Measurements from ENCODE around the gene TRMT11. TPM values are rescaled to one million over a fixed set of nuclear protein-coding genes. Genes with fewer than 3 reads are reported as not detected.
A peak's percentile ranks its signal among the peaks of the same experiment; 100 is the strongest.
"Not testable (repeated sequence)": the region's sequence is repeated elsewhere in the genome, so short reads cannot be mapped to it uniquely, and the experiment has no call there.

Gene TRMT11
- total RNA-seq, 1 experiment from 2014 or later: 28.3 TPM

GRCh38 chr6:125989631-125990030 is 3.3 kb downstream of the TRMT11 start:
- Histone ChIP-seq H3K36me3 (0 out of 2 replicates have a peak, but pooled peaks cover 3% of the 10 kb centered on the region), H3K27ac (no peak overlapping the region), H3K9me3 (replicated peaks) (no peaks in the 10 kb centered on the region), H3K4me3 (no peak overlapping the region), H3K4me1 (replicated peaks) (peaks cover 15% of the 10 kb centered on the region), H3K27me3 (replicated peaks) (no peaks in the 10 kb centered on the region)
- DNase-seq (ENCODE audit: low read depth in 1 of 2, low spot score in 2 of 2): no peak

GRCh38 chr6:125991653-125992052 is 5.3 kb downstream of the TRMT11 start:
- no peak overlapping the region for H3K4me3 ChIP-seq
- no peak for DNase-seq (ENCODE audit: low read depth in 1 of 2, low spot score in 2 of 2)
- no peak overlapping the region for H3K27ac ChIP-seq
- no peaks in the 10 kb centered on the region for H3K27me3 ChIP-seq (replicated peaks)
- 0 out of 2 replicates have a peak, but pooled peaks cover under 1% of the 10 kb centered on the region for H3K36me3 ChIP-seq
- peaks cover 4% of the 10 kb centered on the region for H3K4me1 ChIP-seq (replicated peaks)
- no peaks in the 10 kb centered on the region for H3K9me3 ChIP-seq (replicated peaks)

GRCh38 chr6:125994670-125995488 is 8.5 kb downstream of the TRMT11 start:
- no peak for DNase-seq (ENCODE audit: low read depth in 1 of 2, low spot score in 2 of 2)
- peaks cover 11% of the 10 kb centered on the region for H3K36me3 ChIP-seq
- H3K4me3 ChIP-seq: no peak overlapping the region
- no peaks in the 10 kb centered on the region for H3K27me3 ChIP-seq (replicated peaks)
- no peaks in the 10 kb centered on the region for H3K9me3 ChIP-seq (replicated peaks)
- H3K27ac ChIP-seq: no peak overlapping the region
- no peaks in the 10 kb centered on the region for H3K4me1 ChIP-seq (replicated peaks)

GRCh38 chr6:125995972-125996580 is 9.7 kb downstream of the TRMT11 start:
- no peaks in the 10 kb centered on the region for H3K4me1 ChIP-seq (replicated peaks)
- no peak overlapping the region for H3K27ac ChIP-seq
- no peaks in the 10 kb centered on the region for H3K9me3 ChIP-seq (replicated peaks)
- peaks cover 23% of the 10 kb centered on the region for H3K36me3 ChIP-seq
- peak; percentile 43 to 53 for DNase-seq (ENCODE audit: low read depth in 1 of 2, low spot score in 2 of 2)
- no peaks in the 10 kb centered on the region for H3K27me3 ChIP-seq (replicated peaks)
- no peak overlapping the region for H3K4me3 ChIP-seq

- no peak for DNase-seq (ENCODE audit: low read depth in 1 of 2, low spot score in 2 of 2)
- H3K27ac ChIP-seq: no peak overlapping the region
- H3K4me3 ChIP-seq: no peak overlapping the region
- no peaks in the 10 kb centered on the region for H3K9me3 ChIP-seq (replicated peaks)
- no peaks in the 10 kb centered on the region for H3K27me3 ChIP-seq (replicated peaks)
- H3K36me3 ChIP-seq: peaks cover 27% of the 10 kb centered on the region
- no peaks in the 10 kb centered on the region for H3K4me1 ChIP-seq (replicated peaks)
These were observed 16.7 kb downstream of the TRMT11 start for GRCh38 chr6:126002755-126003679.

GRCh38 chr6:126007800-126008199 is 21.5 kb downstream of the TRMT11 start:
- no peaks in the 10 kb centered on the region for H3K4me1 ChIP-seq (replicated peaks)
- H3K27me3 ChIP-seq (replicated peaks): no peaks in the 10 kb centered on the region
- H3K36me3 ChIP-seq: peaks cover 26% of the 10 kb centered on the region
- H3K4me3 ChIP-seq: no peak overlapping the region
- DNase-seq (ENCODE audit: low read depth in 1 of 2, low spot score in 2 of 2): no peak
- H3K9me3 ChIP-seq (replicated peaks): no peaks in the 10 kb centered on the region
- no peak overlapping the region for H3K27ac ChIP-seq

- no peak for DNase-seq (ENCODE audit: low read depth in 1 of 2, low spot score in 2 of 2)
- no peaks in the 10 kb centered on the region for H3K27me3 ChIP-seq (replicated peaks)
- no peaks in the 10 kb centered on the region for H3K4me1 ChIP-seq (replicated peaks)
- H3K4me3 ChIP-seq: no peak overlapping the region
- H3K9me3 ChIP-seq (replicated peaks): no peaks in the 10 kb centered on the region
- H3K36me3 ChIP-seq: peaks cover 39% of the 10 kb centered on the region
- H3K27ac ChIP-seq: no peak overlapping the region
These were observed 23.7 kb downstream of the TRMT11 start for GRCh38 chr6:126010040-126010439.

- Histone ChIP-seq H3K4me3 (no peak overlapping the region), H3K27ac (no peak overlapping the region), H3K36me3 (peaks cover 36% of the 10 kb centered on the region), H3K27me3 (replicated peaks) (no peaks in the 10 kb centered on the region), H3K9me3 (replicated peaks) (no peaks in the 10 kb centered on the region), H3K4me1 (replicated peaks) (peaks cover 4% of the 10 kb centered on the region; the same call in 1 of the 2 replicates)
- no peak for DNase-seq (ENCODE audit: low read depth in 1 of 2, low spot score in 2 of 2)
These were observed 29.5 kb downstream of the TRMT11 start for GRCh38 chr6:126015863-126016262.

- H3K4me3 ChIP-seq: no peak overlapping the region
- H3K9me3 ChIP-seq (replicated peaks): no peaks in the 10 kb centered on the region
- DNase-seq (ENCODE audit: low read depth in 1 of 2, low spot score in 2 of 2): no peak
- H3K27me3 ChIP-seq (replicated peaks): no peaks in the 10 kb centered on the region
- peaks cover 37% of the 10 kb centered on the region for H3K36me3 ChIP-seq
- H3K4me1 ChIP-seq (replicated peaks): peaks cover 4% of the 10 kb centered on the region; the same call in 1 of the 2 replicates
- H3K27ac ChIP-seq: no peak overlapping the region
These were observed 30.3 kb downstream of the TRMT11 start for GRCh38 chr6:126016591-126016990.

GRCh38 chr6:126017668-126018067 is 31.3 kb downstream of the TRMT11 start:
- peaks cover 4% of the 10 kb centered on the region; the same call in 1 of the 2 replicates for H3K4me1 ChIP-seq (replicated peaks)
- no peak for DNase-seq (ENCODE audit: low read depth in 1 of 2, low spot score in 2 of 2)
- H3K9me3 ChIP-seq (replicated peaks): no peaks in the 10 kb centered on the region
- no peak overlapping the region for H3K4me3 ChIP-seq
- H3K36me3 ChIP-seq: peaks cover 34% of the 10 kb centered on the region
- no peaks in the 10 kb centered on the region for H3K27me3 ChIP-seq (replicated peaks)
- no peak overlapping the region for H3K27ac ChIP-seq

- Histone ChIP-seq H3K36me3 (peaks cover 27% of the 10 kb centered on the region), H3K4me3 (no peak overlapping the region), H3K27ac (no peak overlapping the region), H3K4me1 (replicated peaks) (peaks cover 3% of the 10 kb centered on the region; the same call in 1 of the 2 replicates), H3K27me3 (replicated peaks) (no peaks in the 10 kb centered on the region), H3K9me3 (replicated peaks) (no peaks in the 10 kb centered on the region)
- DNase-seq (ENCODE audit: low read depth in 1 of 2, low spot score in 2 of 2): no peak
These were observed 34.1 kb downstream of the TRMT11 start for GRCh38 chr6:126020305-126021050.

- H3K4me1 ChIP-seq (replicated peaks); H3K27me3 ChIP-seq (replicated peaks); H3K4me3 ChIP-seq; H3K9me3 ChIP-seq (replicated peaks); H3K27ac ChIP-seq; DNase-seq (ENCODE audit: low read depth in 1 of 2, low spot score in 2 of 2): not testable (repeated sequence)
- peaks cover 26% of the 10 kb centered on the region for H3K36me3 ChIP-seq
These were observed 37.1 kb downstream of the TRMT11 start for GRCh38 chr6:126023474-126023873.

GRCh38 chr6:126026001-126026400 is 39.7 kb downstream of the TRMT11 start:
- Histone ChIP-seq H3K4me1 (replicated peaks) (no peaks in the 10 kb centered on the region), H3K9me3 (replicated peaks) (no peaks in the 10 kb centered on the region), H3K4me3 (no peak overlapping the region), H3K36me3 (peaks cover 24% of the 10 kb centered on the region), H3K27me3 (replicated peaks) (no peaks in the 10 kb centered on the region), H3K27ac (no peak overlapping the region)
- no peak for DNase-seq (ENCODE audit: low read depth in 1 of 2, low spot score in 2 of 2)

All from SJSA1 (cell line).